Retinal pigment epithelial cell (primary cell): ENCODE data around the gene FAM47E.
"Not testable (repeated sequence)": the region's sequence is repeated elsewhere in the genome, so short reads cannot be mapped to it uniquely, and the experiment has no call there.

Source experiments
- DNase-seq: peaks from one replicate; pipeline ENCODE4 v3.0.0-alpha.2; 2010; ENCODE audit warnings: low read depth
- H3K4me3 ChIP-seq: 2 replicates; pipeline ENCODE4 v1.5.1; 2011; ENCODE audit warnings: mild to moderate bottlenecking, low read length, control low read depth, moderate library complexity
- TF ChIP-seq, protein P1 (sequence below): conservative IDR thresholded peaks from 2 replicates; pipeline ENCODE4 v1.5.1; 2011; ENCODE audit warnings: low read depth, low read length, control low read depth, inconsistent platforms

The FAM47E gene

DNA sequence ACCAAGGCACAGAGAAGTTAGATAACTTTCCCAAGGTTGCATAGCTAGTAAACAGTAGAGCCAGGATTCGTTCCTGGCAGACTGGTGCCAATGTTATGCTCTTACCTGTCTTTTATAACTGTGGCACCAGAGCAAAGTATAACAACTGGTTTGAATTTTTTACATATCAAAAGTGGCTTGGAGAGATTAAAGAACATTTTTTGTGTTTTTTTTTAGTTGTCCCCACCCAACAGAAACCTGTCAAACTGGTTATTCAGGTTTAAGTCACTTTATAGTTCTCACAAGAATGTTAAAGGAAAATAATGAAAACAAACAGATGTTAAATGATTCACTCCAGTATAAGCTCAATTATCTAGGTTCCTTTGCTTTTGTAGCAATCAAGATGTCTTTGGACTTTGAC is 15.6 kb upstream of the FAM47E start:
- TF ChIP-seq, protein P1, sequence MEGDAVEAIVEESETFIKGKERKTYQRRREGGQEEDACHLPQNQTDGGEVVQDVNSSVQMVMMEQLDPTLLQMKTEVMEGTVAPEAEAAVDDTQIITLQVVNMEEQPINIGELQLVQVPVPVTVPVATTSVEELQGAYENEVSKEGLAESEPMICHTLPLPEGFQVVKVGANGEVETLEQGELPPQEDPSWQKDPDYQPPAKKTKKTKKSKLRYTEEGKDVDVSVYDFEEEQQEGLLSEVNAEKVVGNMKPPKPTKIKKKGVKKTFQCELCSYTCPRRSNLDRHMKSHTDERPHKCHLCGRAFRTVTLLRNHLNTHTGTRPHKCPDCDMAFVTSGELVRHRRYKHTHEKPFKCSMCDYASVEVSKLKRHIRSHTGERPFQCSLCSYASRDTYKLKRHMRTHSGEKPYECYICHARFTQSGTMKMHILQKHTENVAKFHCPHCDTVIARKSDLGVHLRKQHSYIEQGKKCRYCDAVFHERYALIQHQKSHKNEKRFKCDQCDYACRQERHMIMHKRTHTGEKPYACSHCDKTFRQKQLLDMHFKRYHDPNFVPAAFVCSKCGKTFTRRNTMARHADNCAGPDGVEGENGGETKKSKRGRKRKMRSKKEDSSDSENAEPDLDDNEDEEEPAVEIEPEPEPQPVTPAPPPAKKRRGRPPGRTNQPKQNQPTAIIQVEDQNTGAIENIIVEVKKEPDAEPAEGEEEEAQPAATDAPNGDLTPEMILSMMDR = no peak
- H3K4me3 ChIP-seq = no peak overlapping the region
- no peak for DNase-seq

DNA sequence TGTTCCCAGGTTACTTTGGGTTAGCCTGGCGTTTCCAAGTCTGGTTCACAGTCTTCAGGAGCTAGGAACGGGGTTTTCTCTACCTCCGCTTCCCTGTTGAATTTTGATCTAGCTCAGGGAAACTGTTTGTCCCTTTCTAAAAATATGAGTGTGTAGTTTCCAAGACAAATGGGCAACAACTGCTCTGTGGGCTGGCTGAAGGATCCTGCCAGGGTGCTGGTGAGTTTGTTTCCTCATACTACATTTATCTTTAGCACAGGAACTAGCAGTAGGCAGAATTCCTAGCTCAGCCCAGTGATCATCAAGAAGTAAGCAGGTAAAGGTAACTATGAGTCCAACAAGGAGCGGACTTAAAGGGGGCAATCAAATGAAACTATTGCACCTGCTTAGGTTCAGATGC is 13.3 kb upstream of the FAM47E start:
- TF ChIP-seq, protein P1 = no peak
- no peak for DNase-seq

DNA sequence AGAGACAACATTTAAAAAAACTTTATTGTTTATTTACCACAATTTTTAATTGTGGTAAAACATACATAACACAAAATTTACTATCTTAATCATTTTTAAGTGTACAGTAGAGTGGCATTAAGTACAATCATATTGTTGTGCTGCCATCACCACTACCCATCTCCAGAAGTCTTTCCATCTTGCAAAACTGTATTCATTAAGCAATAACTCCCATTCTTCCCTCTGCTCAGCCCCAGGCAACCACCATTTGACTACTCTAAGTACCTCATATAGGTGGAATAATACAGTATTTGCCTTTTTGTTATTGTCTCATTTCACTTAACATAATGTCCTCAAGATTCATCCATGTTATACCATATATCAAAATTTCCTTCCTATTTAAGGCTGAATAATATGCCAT is 12.8 kb upstream of the FAM47E start:
- H3K4me3 ChIP-seq = no peak overlapping the region
- TF ChIP-seq, protein P1 = no peak
- no peak for DNase-seq

More for the DNA sequence above, 13.3 kb upstream of the FAM47E start:
- no peak overlapping the region for H3K4me3 ChIP-seq

DNA sequence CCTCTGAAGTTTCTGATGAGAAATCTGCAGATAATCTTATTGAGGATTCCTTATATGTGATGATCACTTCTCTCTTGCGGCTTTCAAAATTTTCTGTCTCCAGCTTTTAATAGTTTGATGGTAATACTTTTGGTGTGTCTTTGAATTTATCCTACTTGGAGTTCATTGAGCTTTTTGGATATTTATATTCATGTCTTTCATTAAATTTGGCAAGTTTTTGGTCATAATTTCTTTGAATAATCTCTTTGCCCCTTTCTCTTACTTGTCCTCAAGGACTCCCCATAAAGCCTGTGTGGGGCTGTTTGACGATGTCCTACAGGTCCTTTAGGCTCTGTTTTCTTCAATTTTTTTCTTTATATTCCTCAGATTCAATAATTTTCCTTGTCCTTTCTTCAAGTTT is 11.3 kb upstream of the FAM47E start:
- TF ChIP-seq, protein P1 = no peak
- no peak overlapping the region for H3K4me3 ChIP-seq
- DNase-seq = no peak

DNA sequence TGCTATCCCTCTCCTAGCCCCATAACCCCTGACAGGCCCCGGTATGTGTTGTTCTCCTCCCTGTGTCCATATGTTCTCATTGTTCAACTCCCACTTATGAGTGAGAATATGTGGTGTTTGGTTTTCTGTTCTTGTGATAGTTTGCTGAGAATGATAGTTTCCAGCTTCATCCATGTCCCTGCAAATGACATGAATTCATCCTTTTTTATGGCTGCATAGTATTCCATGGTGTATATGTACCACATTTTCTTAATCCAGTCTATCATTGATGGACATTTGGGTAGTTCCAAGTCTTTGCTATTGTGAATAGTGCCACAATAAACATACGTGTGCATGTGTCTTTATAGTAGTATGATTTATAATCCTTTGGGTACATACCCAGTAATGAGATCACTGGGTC is 7.6 kb upstream of the FAM47E start:
- DNase-seq, H3K4me3 ChIP-seq: not testable (repeated sequence)

DNA sequence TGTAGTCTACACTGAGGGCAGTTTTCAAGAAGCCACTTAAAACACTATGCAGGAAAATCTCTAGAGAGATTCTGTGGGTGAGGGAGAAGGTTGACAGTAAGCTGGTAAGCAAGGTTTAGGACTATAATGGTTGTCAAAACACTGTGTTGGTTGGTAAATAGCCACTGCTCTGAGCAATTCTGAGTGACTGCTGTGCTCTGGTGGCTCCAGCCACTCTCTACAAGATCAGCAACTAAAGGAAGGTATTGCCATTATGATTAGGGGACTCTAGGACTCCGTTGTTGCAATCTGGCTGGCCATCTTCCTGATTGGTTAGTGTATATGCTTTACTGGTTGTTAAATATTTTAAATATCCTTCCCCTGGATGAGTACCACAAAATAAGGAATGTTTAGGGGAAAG is 5.5 kb upstream of the FAM47E start:
- DNase-seq = no peak
- H3K4me3 ChIP-seq = no peak overlapping the region
- TF ChIP-seq, protein P1 = no peak

DNA sequence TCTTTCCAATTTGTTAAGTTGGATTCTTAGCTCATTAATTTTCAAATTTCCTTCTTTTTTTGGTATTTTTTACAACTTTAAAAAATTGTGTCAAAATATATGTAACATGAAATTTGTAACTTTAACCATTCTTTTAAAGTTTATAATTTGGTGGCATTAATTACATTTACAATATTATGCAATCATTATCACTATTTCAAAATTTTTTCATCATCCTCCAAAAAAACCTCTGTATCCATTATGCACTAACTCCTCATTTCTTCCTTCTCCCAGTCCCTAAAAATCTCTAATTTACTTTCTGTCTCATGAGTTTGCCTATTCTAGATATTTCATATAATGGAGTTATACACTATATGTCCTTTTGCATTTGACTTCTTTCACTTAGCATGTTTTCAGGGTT is 4.7 kb upstream of the FAM47E start:
- H3K4me3 ChIP-seq = no peak overlapping the region
- DNase-seq = no peak
- TF ChIP-seq, protein P1 = no peak

DNA sequence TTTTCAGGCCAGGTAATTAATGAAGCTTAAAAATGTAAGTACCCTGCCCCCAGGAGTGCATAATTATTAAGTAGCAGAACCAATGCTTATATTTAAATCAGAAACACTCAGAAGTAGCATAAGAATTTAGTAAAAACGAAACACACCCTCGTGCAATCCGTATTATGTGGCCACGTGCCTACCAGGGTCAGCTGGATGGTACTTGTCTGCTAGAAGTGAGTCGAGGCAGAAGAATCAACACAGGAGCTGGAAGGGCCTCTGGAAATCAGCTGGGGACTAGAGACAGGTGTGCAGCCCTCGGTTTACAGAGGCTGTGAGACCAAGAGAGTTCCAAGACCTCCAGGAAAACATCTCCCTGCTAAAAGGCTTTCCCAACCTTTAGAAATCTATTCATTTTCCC is 559 bp upstream of the FAM47E start:
- peak overlapping the region; percentile 65 for H3K4me3 ChIP-seq
- no peak for DNase-seq
- TF ChIP-seq, protein P1 = no peak
